K562 (cell line): ENCODE results near the gene CHST14. TPM values are rescaled to one million over a fixed set of nuclear protein-coding genes. Genes with fewer than 3 reads are reported as not detected.

Experiments used
- ATAC-seq: fragments of 200-7000 bp; cut with Tn5 transposase; 3 replicates; pipeline ENCODE4 v1.9.1; 2020; ENCODE audit warnings: moderate library complexity
- BruUV-seq: library from RNA; stranded (reverse); fragments of 400-500 nt; replicated peaks from 2 replicates; lab custom pipeline; 2021; lab: Mats Ljungman, UMichigan
- CTCF ChIA-PET: fragments of 300-600 bp; formaldehyde crosslinking; extraction: SDS; loops from one replicate; lab custom pipeline; 2021; ENCODE audit warnings: low intra/inter-chr PET ratio; lab: Yijun Ruan, JAX
- POLR2A ChIA-PET: fragments of 300-600, 350-650 bp; sonication (Branson Sonifier 250); formaldehyde crosslinking; extraction: SDS; loops from one replicate; lab custom pipeline; 2021; ENCODE audit warnings: antibody characterized with exemption, inconsistent platforms; lab: Yijun Ruan, JAX
- DNase-seq, 4 experiments: peaks; one replicate each; pipeline versions ENCODE4 v3.0.0 to v3.0.0-alpha.2; 2011 to 2018; ENCODE audit warnings: low spot score in 3 of 4, mixed read lengths in 3 of 4; ENCODE audit errors: extremely low read depth in 1 of 4
- FAIRE-seq: peaks from 2 replicates; lab custom pipeline; 2011; peaks lifted over from hg19 to GRCh38; lab: Jason Lieb, UNC
- H2AFZ ChIP-seq: 2 replicates; pipeline ENCODE4 v1.6.0; 2011; ENCODE audit warnings: low read depth, low read length, control low read depth, inconsistent platforms
- H3K27ac ChIP-seq: fragments of 200-600 bp; 3 replicates; pipeline ENCODE4 v1.8.0; 2011; ENCODE audit warnings: low read depth, mild to moderate bottlenecking, control low read depth, inconsistent platforms, low read length, moderate library complexity, mixed read lengths; ENCODE audit errors: extremely low read depth
- H3K27me3 ChIP-seq, 2 experiments: fragments of 300-600 bp in 1 of 2; 2 replicates in 1 of 2; 3 replicates in 1 of 2; pipeline versions ENCODE4 v1.6.0 to v1.8.0; 2011; ENCODE audit warnings: inconsistent platforms in 2 of 2, low read length in 2 of 2, mild to moderate bottlenecking in 1 of 2, mixed read lengths in 1 of 2, moderate library complexity in 1 of 2; ENCODE audit not compliant: control insufficient read depth in 2 of 2, insufficient read depth in 2 of 2
- H3K36me3 ChIP-seq: fragments of 300-600 bp; 3 replicates; pipeline ENCODE4 v1.8.0; 2011; ENCODE audit warnings: mild to moderate bottlenecking, low read length, inconsistent platforms; ENCODE audit not compliant: control insufficient read depth, insufficient read depth
- H3K4me1 ChIP-seq, 2 experiments: fragments of 200-600 bp in 1 of 2; replicated peaks in 1 of 2; 2 replicates in 1 of 2; 3 replicates in 1 of 2; pipeline versions ENCODE4 v1.5.1 to v1.8.0; 2011; ENCODE audit warnings: inconsistent platforms in 2 of 2, low read length in 2 of 2, mild to moderate bottlenecking in 1 of 2, mixed read lengths in 1 of 2, moderate library complexity in 1 of 2; ENCODE audit not compliant: control insufficient read depth in 2 of 2, insufficient read depth in 2 of 2
- H3K4me2 ChIP-seq: 2 replicates; pipeline ENCODE4 v1.6.1; 2011; ENCODE audit warnings: low read length, control low read depth, inconsistent platforms, mixed read lengths; ENCODE audit not compliant: insufficient read depth
- H3K4me3 ChIP-seq: fragments of 200-600 bp; sonication (generic), shearing (Covaris generic); 2 replicates; pipeline ENCODE4 v1.5.1; 2016; ENCODE audit warnings: control low read depth, inconsistent platforms
- H3K79me2 ChIP-seq: fragments of 200-600 bp; 3 replicates; pipeline ENCODE4 v1.8.0; 2011; ENCODE audit warnings: low read length, inconsistent platforms; ENCODE audit not compliant: control insufficient read depth, insufficient read depth
- H3K9ac ChIP-seq, 2 experiments: 2 replicates each; pipeline versions ENCODE4 v1.6.0 to v1.6.1; 2011; ENCODE audit warnings: low read depth in 2 of 2, low read length in 2 of 2, control low read depth in 1 of 2, inconsistent platforms in 1 of 2, mild to moderate bottlenecking in 1 of 2, mixed read lengths in 1 of 2; ENCODE audit not compliant: insufficient read depth in 1 of 2
- H3K9me1 ChIP-seq: one replicate; pipeline ENCODE4 v1.6.0; 2011; ENCODE audit warnings: inconsistent platforms, mild to moderate bottlenecking, low read length, moderate library complexity; ENCODE audit not compliant: control insufficient read depth, insufficient read depth
- H3K9me3 ChIP-seq: replicated peaks from 2 replicates; pipeline ENCODE4 v1.5.1; 2011; ENCODE audit warnings: low read depth, low read length, inconsistent platforms; ENCODE audit not compliant: control insufficient read depth, insufficient read depth
- H4K20me1 ChIP-seq: replicated peaks from 2 replicates; pipeline ENCODE4 v1.6.1; 2011; ENCODE audit warnings: low read length, inconsistent platforms, mixed read lengths; ENCODE audit not compliant: control insufficient read depth, insufficient read depth
- BDP1 ChIP-seq: IDR thresholded peaks from 3 replicates; pipeline ENCODE4 v1.6.1; 2011; ENCODE audit not compliant: insufficient read length, insufficient read depth
- CEBPG ChIP-seq, 3 experiments: fragments of 200-800 bp in 1 of 3; sonication (Bioruptor generic) in 1 of 3; sonication (generic) in 1 of 3; formaldehyde crosslinking in 1 of 3; IDR thresholded peaks in 2 of 3; conservative IDR thresholded peaks in 1 of 3; 2 replicates each; pipeline versions ENCODE4 v1.6.1 to v1.8.0; 2016 to 2022; ENCODE audit warnings: missing compliant biosample characterization in 2 of 3, missing genetic modification characterization in 2 of 3, mild to moderate bottlenecking in 1 of 3, missing genetic modification reagents in 1 of 3
- ELF2 ChIP-seq: fragments of 250-450 bp; sonication (Bioruptor Pico); IDR thresholded peaks from 2 replicates; pipeline ENCODE4 v1.5.0; 2021; ENCODE audit warnings: mild to moderate bottlenecking
- HMGN3 ChIP-seq: IDR thresholded peaks from 2 replicates; pipeline ENCODE4 v1.6.1; 2011; ENCODE audit warnings: borderline replicate concordance, low read depth, mild to moderate bottlenecking, mixed read lengths, low read length; ENCODE audit not compliant: insufficient read length; ENCODE audit errors: extremely low read depth
- MAFK ChIP-seq: IDR thresholded peaks from 2 replicates; pipeline ENCODE4 v1.6.1; 2011; ENCODE audit warnings: low read length, improper control_type of control experiment
- SMAD2 ChIP-seq: fragments of 150-350 bp; IDR thresholded peaks from 2 replicates; pipeline ENCODE4 v1.6.1; 2014; ENCODE audit warnings: low read depth, mild to moderate bottlenecking, low read length
- SMARCA5 ChIP-seq: fragments of 450-650 bp; IDR thresholded peaks from 2 replicates; pipeline ENCODE4 v1.6.1; 2016
- ZFPM2 ChIP-seq: fragments of 250-450 bp; sonication (Bioruptor Pico); IDR thresholded peaks from 2 replicates; pipeline ENCODE4 v1.5.1; 2022; ENCODE audit warnings: mild to moderate bottlenecking
- ZNF232 ChIP-seq: sonication (generic); formaldehyde crosslinking; IDR thresholded peaks from 2 replicates; pipeline ENCODE4 v1.8.0; 2022; ENCODE audit warnings: mild to moderate bottlenecking, missing genetic modification reagents
- WGBS: fragments of 100-300 bp; shearing (Covaris generic); methylation state at CpG from one replicate; pipeline ENCODE4 v1.1.6; 2016; ENCODE audit warnings: low coverage, mixed read lengths; ENCODE audit not compliant: insufficient coverage; ENCODE audit errors: missing lambda C conversion rate; 5-methylcytosine and 5-hydroxymethylcytosine counted together
- in situ Hi-C: fragments of 300-500 bp; cut with MboI; formaldehyde crosslinking; loops from 4 replicates; pipeline ENCODE4 v1.15.0; 2018; ENCODE audit warnings: inconsistent platforms, mixed read lengths
- intact Hi-C: fragments of 100-400 bp; cut with micrococcal nuclease; formaldehyde crosslinking; loops from 2 replicates; pipeline ENCODE4 v1.14.2; 2022
- polyA plus RNA-seq, 8 experiments: library from polyadenylated mRNA; depleted of rRNA in 4 of 8; stranded (reverse) in 5 of 8; unstranded in 3 of 8; fragments of >200 nt; fragmentation: Nextera tagmentation in 2 of 8; fragmentation: Illumina TruSeq in 1 of 8; extraction: Ambion mirVana in 2 of 8; extraction: Trizol in 1 of 8; gene quantifications; 2 replicates each; pipeline versions ENCODE4 v1.2.1 to v1.2.3, GENCODE V29; 2011 to 2014; ENCODE audit warnings: inconsistent platforms in 1 of 8, missing spikeins in 1 of 8
- total RNA-seq, 7 experiments: library from RNA; depleted of rRNA in 6 of 7; stranded (reverse); fragments of >200 nt in 6 of 7; fragmentation: Illumina TruSeq in 2 of 7; extraction: Trizol in 2 of 7; gene quantifications; 2 replicates each; pipeline versions ENCODE4 v1.2.1 to v1.2.3, GENCODE V29; 2011 to 2021; ENCODE audit warnings: low replicate concordance in 1 of 7
- TF ChIP-seq, protein P1 (sequence below): fragments of 250-450 bp; sonication (Bioruptor Pico); IDR thresholded peaks from 2 replicates; pipeline ENCODE4 v1.5.0; 2021; ENCODE audit warnings: mild to moderate bottlenecking, borderline replicate concordance

CHST14 gene
- total and polyA plus RNA-seq, 9 of the 15 experiments (the other 6 are each of a cell fraction or from before 2014, with no cell fraction given) = 1.6 to 12.1 (median 4.5) TPM

- Histone ChIP-seq H3K9ac (peak overlapping the region in 1 of 2 experiments; percentile 84; a peak in 2 of 4 replicates), H3K9me1 (no peaks in the 10 kb centered on the region), H3K4me2 (peak overlapping the region; percentile 54), H3K27ac (no peak overlapping the region), H3K4me3 (no peak overlapping the region), H3K27me3 (no peaks in the 10 kb centered on the region), H2AFZ (peak overlapping the region; percentile 73), H3K4me1 (peaks cover 25 to 32% of the 10 kb centered on the region in 2 experiments; a peak in 4 of 5 replicates), H4K20me1 (no peaks in the 10 kb centered on the region), H3K9me3 (no peaks in the 10 kb centered on the region), H3K36me3 (no peaks in the 10 kb centered on the region), H3K79me2 (no peaks in the 10 kb centered on the region)
- 3% methylated on average over 9 of the region's 9 CpGs for WGBS
- DNase-seq = peak; percentile 63 to 93 (median 78)
- BruUV-seq = no TSS peak
- intact Hi-C loops (no loop called here), in situ Hi-C loops (loop anchor here (10.0 kb wide), 2 partner anchors 212 to 372 kb away; no protein-coding TSS in a partner anchor)
- ChIA-PET CTCF (no interaction called here), POLR2A (interaction anchor here (0.6 to 3.7 kb wide), 3 partner anchors 8 to 77 kb away, joined by 3 to 16 read pairs (median 4); no protein-coding TSS in a partner anchor)
- peak; percentile 86 for ATAC-seq
- peak; percentile 95 for FAIRE-seq
- TF ChIP-seq SMARCA5 = no peak
- TF ChIP-seq ZFPM2 (CRISPR knock-in tag) = no peak
- TF ChIP-seq, protein P1, sequence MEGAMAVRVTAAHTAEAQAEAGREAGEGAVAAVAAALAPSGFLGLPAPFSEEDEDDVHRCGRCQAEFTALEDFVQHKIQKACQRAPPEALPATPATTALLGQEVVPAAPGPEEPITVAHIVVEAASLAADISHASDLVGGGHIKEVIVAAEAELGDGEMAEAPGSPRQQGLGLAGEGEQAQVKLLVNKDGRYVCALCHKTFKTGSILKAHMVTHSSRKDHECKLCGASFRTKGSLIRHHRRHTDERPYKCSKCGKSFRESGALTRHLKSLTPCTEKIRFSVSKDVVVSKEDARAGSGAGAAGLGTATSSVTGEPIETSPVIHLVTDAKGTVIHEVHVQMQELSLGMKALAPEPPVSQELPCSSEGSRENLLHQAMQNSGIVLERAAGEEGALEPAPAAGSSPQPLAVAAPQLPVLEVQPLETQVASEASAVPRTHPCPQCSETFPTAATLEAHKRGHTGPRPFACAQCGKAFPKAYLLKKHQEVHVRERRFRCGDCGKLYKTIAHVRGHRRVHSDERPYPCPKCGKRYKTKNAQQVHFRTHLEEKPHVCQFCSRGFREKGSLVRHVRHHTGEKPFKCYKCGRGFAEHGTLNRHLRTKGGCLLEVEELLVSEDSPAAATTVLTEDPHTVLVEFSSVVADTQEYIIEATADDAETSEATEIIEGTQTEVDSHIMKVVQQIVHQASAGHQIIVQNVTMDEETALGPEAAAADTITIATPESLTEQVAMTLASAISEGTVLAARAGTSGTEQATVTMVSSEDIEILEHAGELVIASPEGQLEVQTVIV (CRISPR knock-in tag) = no peak
- peak; percentile 86 for TF ChIP-seq HMGN3
- no peak for TF ChIP-seq ZNF232 (CRISPR knock-in tag)
- TF ChIP-seq SMAD2 = no peak
- no peak for TF ChIP-seq MAFK
- TF ChIP-seq ELF2 (CRISPR knock-in tag) = no peak
- TF ChIP-seq BDP1 = no peak
- TF ChIP-seq CEBPG (CRISPR knock-in tag; IDR thresholded peaks at IDR 0.05) = no peak
- TF ChIP-seq CEBPG (tag; conservative IDR thresholded peaks at IDR 0.05 in 1 of 2, IDR thresholded peaks at IDR 0.05 in 1 of 2) = no peak
Measured at GRCh38 chr15:40427188-40427587, 43.6 kb upstream of the CHST14 start.
